Keratinocyte (primary cell): Measurements from ENCODE around the gene ARHGAP15. TPM values are rescaled to one million over a fixed set of nuclear protein-coding genes. Genes with fewer than 3 reads are reported as not detected.

Experiments
- DNase-seq: peaks from one replicate; pipeline ENCODE4 v3.0.0-alpha.2; 2011; ENCODE audit warnings: low read depth, missing footprints, low spot score
- FAIRE-seq: peaks from 2 replicates; lab custom pipeline; 2011; peaks lifted over from hg19 to GRCh38; lab: Jason Lieb, UNC
- H2AFZ ChIP-seq: 2 replicates; pipeline ENCODE4 v1.6.0; 2012; ENCODE audit warnings: low read length, control low read depth, inconsistent platforms; ENCODE audit not compliant: control insufficient read depth
- H3K27ac ChIP-seq: 2 replicates; pipeline ENCODE4 v1.5.1; 2011; ENCODE audit warnings: low read length; ENCODE audit not compliant: control insufficient read depth, insufficient read depth
- H3K27me3 ChIP-seq: 3 replicates; pipeline ENCODE4 v1.6.0; 2011; ENCODE audit warnings: low read length; ENCODE audit not compliant: control insufficient read depth, insufficient read depth; ENCODE audit errors: extremely low read depth
- H3K36me3 ChIP-seq, 2 experiments: 2 replicates in 1 of 2; 3 replicates in 1 of 2; pipeline ENCODE4 v1.5.1; 2011; ENCODE audit warnings: low read length in 2 of 2, mild to moderate bottlenecking in 1 of 2; ENCODE audit not compliant: control insufficient read depth in 2 of 2, insufficient read depth in 2 of 2; ENCODE audit errors: extremely low read depth in 1 of 2
- H3K4me1 ChIP-seq: 3 replicates; pipeline ENCODE4 v1.5.1; 2011; ENCODE audit warnings: low read length; ENCODE audit not compliant: control insufficient read depth, insufficient read depth; ENCODE audit errors: extremely low read depth
- H3K4me2 ChIP-seq: 3 replicates; pipeline ENCODE4 v1.6.0; 2011; ENCODE audit warnings: low read depth, low read length; ENCODE audit not compliant: control insufficient read depth, insufficient read depth; ENCODE audit errors: extremely low read depth
- H3K4me3 ChIP-seq, 3 experiments: fragments of 200-600 bp in 1 of 3; sonication (generic) in 1 of 3; 2 replicates in 2 of 3; 3 replicates in 1 of 3; pipeline ENCODE4 v1.5.1; 2011 to 2016; ENCODE audit warnings: low read length in 3 of 3, mild to moderate bottlenecking in 3 of 3, control low read depth in 2 of 3, inconsistent platforms in 1 of 3, low read depth in 1 of 3, mixed read lengths in 1 of 3, mixed run types in 1 of 3, moderate library complexity in 1 of 3; ENCODE audit not compliant: control insufficient read depth in 2 of 3, insufficient read depth in 2 of 3; ENCODE audit errors: extremely low read depth in 1 of 3
- H3K79me2 ChIP-seq: 2 replicates; pipeline ENCODE4 v1.6.0; 2012; ENCODE audit warnings: low read length; ENCODE audit not compliant: control insufficient read depth, insufficient read depth
- H3K9ac ChIP-seq: 3 replicates; pipeline ENCODE4 v1.6.0; 2011; ENCODE audit warnings: low read length; ENCODE audit not compliant: control insufficient read depth, insufficient read depth; ENCODE audit errors: extremely low read depth
- H3K9me1 ChIP-seq: 3 replicates; pipeline ENCODE4 v1.6.0; 2011; ENCODE audit warnings: low read length; ENCODE audit not compliant: control insufficient read depth, insufficient read depth; ENCODE audit errors: extremely low read depth
- H3K9me3 ChIP-seq: 2 replicates; pipeline ENCODE4 v1.5.1; 2012; ENCODE audit warnings: low read depth, low read length; ENCODE audit not compliant: control insufficient read depth
- H4K20me1 ChIP-seq: 3 replicates; pipeline ENCODE4 v1.6.0; 2011; ENCODE audit warnings: low read length; ENCODE audit not compliant: control insufficient read depth, insufficient read depth; ENCODE audit errors: extremely low read depth
- CTCF ChIP-seq, 3 experiments: IDR thresholded peaks in 1 of 3; conservative IDR thresholded peaks in 1 of 3; optimal IDR thresholded peaks in 1 of 3; 2 replicates in 2 of 3; 3 replicates in 1 of 3; pipeline versions ENCODE3 to v1.5.1; 2011; ENCODE audit warnings: low read length in 3 of 3, mild to moderate bottlenecking in 3 of 3, moderate library complexity in 2 of 3, control low read depth in 1 of 3, inconsistent platforms in 1 of 3; ENCODE audit not compliant: insufficient read depth in 2 of 3; ENCODE audit errors: extremely low read depth in 1 of 3
- EZH2 ChIP-seq: IDR thresholded peaks from one replicate; pipeline ENCODE4 v1.6.1; 2012; ENCODE audit warnings: inconsistent platforms, mild to moderate bottlenecking, low read length, moderate library complexity
- dilution Hi-C: fragments of 300-500 bp; cut with MboI; formaldehyde crosslinking; loops from one replicate; pipeline ENCODE4 v1.7.0; 2020; ENCODE audit warnings: low sequenced_read_pairs; ENCODE audit not compliant: extremely low pct_ligation_motif_present
- polyA plus RNA-seq, 5 experiments: library from polyadenylated mRNA; depleted of rRNA in 3 of 5; stranded (reverse) in 3 of 5; stranded (forward) in 1 of 5; unstranded in 1 of 5; fragments of >200 nt; gene quantifications; 1 replicate in 1 of 5; 2 replicates in 3 of 5; 3 replicates in 1 of 5; pipeline versions ENCODE4 v1.2.1 to v1.2.3, GENCODE V29; 2011 to 2012; ENCODE audit warnings: missing spikeins in 2 of 5, low read depth in 1 of 5, low replicate concordance in 1 of 5

ARHGAP15 gene
- polyA plus RNA-seq, 1 donor (not counting 4 experiments of a cell fraction or from before 2014, with no cell fraction given): not detected

- H3K9me1 ChIP-seq: no peaks in the 10 kb centered on the region
- no peak overlapping the region for H3K27ac ChIP-seq
- H3K9me3 ChIP-seq: no peaks in the 10 kb centered on the region
- no peaks in the 10 kb centered on the region for H3K79me2 ChIP-seq
- no peak for DNase-seq
- no peak overlapping the region for H2AFZ ChIP-seq
- FAIRE-seq: no peak
- H3K36me3 ChIP-seq: no peaks in the 10 kb centered on the region
- no peak overlapping the region for H3K4me2 ChIP-seq
- H3K9ac ChIP-seq: no peak overlapping the region
- TF ChIP-seq CTCF (optimal IDR thresholded peaks at IDR 0.05 in 1 of 3, IDR thresholded peaks at IDR 0.05 in 1 of 3, conservative IDR thresholded peaks at IDR 0.05 in 1 of 3; ENCODE audit: extremely low read depth in 1 of 3, insufficient read depth in 2 of 3, low read length in 3 of 3): no peak
- no peak for TF ChIP-seq EZH2
- no peaks in the 10 kb centered on the region for H4K20me1 ChIP-seq
- H3K4me1 ChIP-seq: no peaks in the 10 kb centered on the region
- H3K27me3 ChIP-seq: peaks cover 3% of the 10 kb centered on the region
- no peak overlapping the region for H3K4me3 ChIP-seq
- dilution Hi-C loops: loop anchor here (10.0 kb wide), 1 partner anchor 81 kb away; no protein-coding TSS in a partner anchor
These were observed 117.0 kb downstream of the ARHGAP15 start for GRCh38 chr2:143246246-143246645.

DNA sequence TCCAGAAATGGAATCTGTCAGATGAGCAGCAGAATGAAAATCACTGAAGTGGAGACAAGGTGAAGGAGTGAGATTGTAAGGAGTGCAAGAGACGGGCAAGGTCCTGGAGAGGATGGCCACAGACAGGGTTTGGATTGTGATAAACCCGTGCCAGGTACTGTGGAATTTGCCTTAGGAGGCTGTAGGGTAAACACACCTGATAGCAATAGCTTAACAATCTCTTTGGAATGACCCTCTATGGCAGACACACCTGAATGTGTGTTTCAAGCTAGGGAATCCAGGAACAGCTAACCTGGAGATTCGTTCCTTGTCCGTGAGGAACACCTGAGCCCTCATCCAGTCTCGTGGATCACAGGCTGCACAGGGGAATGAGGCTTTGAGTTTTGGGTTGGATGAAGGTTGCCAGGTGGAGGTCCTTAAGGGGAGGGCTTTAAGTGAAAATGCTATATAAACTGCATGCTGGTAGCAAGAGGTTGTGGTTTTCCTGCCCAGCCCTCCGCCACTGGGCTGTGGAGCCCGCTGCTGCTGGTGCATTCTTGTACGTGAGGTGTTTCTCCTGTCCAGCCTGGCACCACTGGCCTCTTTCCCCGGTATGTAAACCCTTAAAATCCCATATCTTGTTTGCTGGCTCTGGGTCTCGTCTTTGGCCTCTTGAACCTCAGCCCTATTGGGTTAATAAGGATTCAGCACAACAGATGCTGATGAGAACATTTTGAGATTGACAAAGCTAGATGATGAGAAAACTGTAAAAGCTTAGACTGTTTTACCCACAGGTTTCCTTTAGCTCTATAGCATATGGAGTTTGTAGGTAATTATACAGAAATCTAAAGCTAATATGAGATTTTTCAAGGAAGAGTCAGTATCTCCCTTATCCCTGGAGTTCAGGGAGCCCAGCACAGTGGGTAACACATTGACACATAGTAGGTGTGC, 117.9 kb downstream of the ARHGAP15 start:
- no peak overlapping the region for H3K4me3 ChIP-seq
- TF ChIP-seq EZH2 (no peak), CTCF (optimal IDR thresholded peaks at IDR 0.05 in 1 of 3, IDR thresholded peaks at IDR 0.05 in 1 of 3, conservative IDR thresholded peaks at IDR 0.05 in 1 of 3; ENCODE audit: extremely low read depth in 1 of 3, insufficient read depth in 2 of 3, low read length in 3 of 3) (no peak)
- H3K4me2 ChIP-seq: no peak overlapping the region
- FAIRE-seq: no peak
- H3K79me2 ChIP-seq: no peaks in the 10 kb centered on the region
- H3K27ac ChIP-seq: no peak overlapping the region
- no peak overlapping the region for H2AFZ ChIP-seq
- peaks cover 3% of the 10 kb centered on the region for H3K27me3 ChIP-seq
- H4K20me1 ChIP-seq: no peaks in the 10 kb centered on the region
- no peaks in the 10 kb centered on the region for H3K4me1 ChIP-seq
- no peaks in the 10 kb centered on the region for H3K36me3 ChIP-seq
- no peaks in the 10 kb centered on the region for H3K9me3 ChIP-seq
- DNase-seq: no peak
- H3K9ac ChIP-seq: no peak overlapping the region
- no peaks in the 10 kb centered on the region for H3K9me1 ChIP-seq
- dilution Hi-C loops: loop anchor here (10.0 kb wide), 1 partner anchor 82 kb away; no protein-coding TSS in a partner anchor
